ENCODE measurements around the gene SPEM3.

- TF ChIP-seq CTCF (IDR thresholded peaks at IDR 0.05) (no peak), EZH2phosphoT487 (IDR thresholded peaks at IDR 0.05) (no peak), EZH2 (IDR thresholded peaks at IDR 0.05) (no peak)
These were observed 45.8 kb upstream of the SPEM3 start for GRCh38 chr17:7382901-7383300.
